Astrocyte (in vitro differentiated cells and primary cell): ENCODE measurements around the gene DGKH. TPM values are rescaled to one million over a fixed set of nuclear protein-coding genes. Genes with fewer than 3 reads are reported as not detected.
"Not testable (repeated sequence)": the region's sequence is repeated elsewhere in the genome, so short reads cannot be mapped to it uniquely, and the experiment has no call there.

ENCODE experiments used
- DNase-seq: peaks from one replicate; pipeline ENCODE4 v3.0.0-alpha.2; 2010; ENCODE audit warnings: low read depth
- FAIRE-seq: peaks from 2 replicates; lab custom pipeline; 2011; peaks lifted over from hg19 to GRCh38; lab: Jason Lieb, UNC
- H2AFZ ChIP-seq: 2 replicates; pipeline ENCODE4 v1.6.0; 2012; ENCODE audit warnings: low read depth, low read length, inconsistent platforms
- H3K27ac ChIP-seq: 2 replicates; pipeline ENCODE4 v1.5.1; 2011; ENCODE audit warnings: low read depth, low read length, inconsistent platforms
- H3K27me3 ChIP-seq: 2 replicates; pipeline ENCODE4 v1.6.0; 2011; ENCODE audit warnings: low read length, inconsistent platforms; ENCODE audit not compliant: insufficient read depth
- H3K36me3 ChIP-seq: 2 replicates; pipeline ENCODE4 v1.5.1; 2011; ENCODE audit warnings: low read length, inconsistent platforms; ENCODE audit not compliant: insufficient read depth
- H3K4me1 ChIP-seq: 2 replicates; pipeline ENCODE4 v1.5.1; 2011; ENCODE audit warnings: low read length, inconsistent platforms; ENCODE audit not compliant: insufficient read depth
- H3K4me2 ChIP-seq: 2 replicates; pipeline ENCODE4 v1.6.0; 2012; ENCODE audit warnings: low read length, inconsistent platforms
- H3K4me3 ChIP-seq: 2 replicates; pipeline ENCODE4 v1.5.1; 2011; ENCODE audit warnings: low read depth, mild to moderate bottlenecking, low read length, inconsistent platforms; ENCODE audit not compliant: insufficient read depth
- H3K79me2 ChIP-seq: 2 replicates; pipeline ENCODE4 v1.6.0; 2012; ENCODE audit warnings: mild to moderate bottlenecking, low read length, inconsistent platforms; ENCODE audit not compliant: insufficient read depth
- H3K9ac ChIP-seq: 2 replicates; pipeline ENCODE4 v1.6.0; 2012; ENCODE audit warnings: mild to moderate bottlenecking, low read length, inconsistent platforms
- H3K9me3 ChIP-seq: 2 replicates; pipeline ENCODE4 v1.5.1; 2012; ENCODE audit warnings: low read depth, mild to moderate bottlenecking, low read length, inconsistent platforms; ENCODE audit not compliant: insufficient read depth
- H4K20me1 ChIP-seq: 2 replicates; pipeline ENCODE4 v1.6.0; 2012; ENCODE audit warnings: low read length, inconsistent platforms; ENCODE audit not compliant: insufficient read depth
- H3K27ac Mint-ChIP-seq: one replicate; pipeline ENCODE4 v1.8.0; 2021; ENCODE audit warnings: mild to moderate bottlenecking, mixed read lengths; ENCODE audit not compliant: unreplicated experiment
- H3K27me3 Mint-ChIP-seq: one replicate; pipeline ENCODE4 v1.8.0; 2021; ENCODE audit warnings: low read depth, mixed read lengths; ENCODE audit not compliant: unreplicated experiment
- H3K36me3 Mint-ChIP-seq: one replicate; pipeline ENCODE4 v1.8.0; 2021; ENCODE audit warnings: low read depth, mixed read lengths; ENCODE audit not compliant: unreplicated experiment
- H3K4me1 Mint-ChIP-seq: one replicate; pipeline ENCODE4 v1.8.0; 2021; ENCODE audit warnings: low read depth, mixed read lengths; ENCODE audit not compliant: unreplicated experiment
- H3K4me3 Mint-ChIP-seq: one replicate; pipeline ENCODE4 v1.8.0; 2021; ENCODE audit warnings: mild to moderate bottlenecking, moderate library complexity, mixed read lengths; ENCODE audit not compliant: unreplicated experiment
- H3K9me3 Mint-ChIP-seq: one replicate; pipeline ENCODE4 v1.8.0; 2021; ENCODE audit warnings: mild to moderate bottlenecking, mixed read lengths; ENCODE audit not compliant: unreplicated experiment
- EZH2 ChIP-seq: IDR thresholded peaks from 2 replicates; pipeline ENCODE4 v1.6.1; 2012; ENCODE audit warnings: mild to moderate bottlenecking, low read length, inconsistent platforms; ENCODE audit not compliant: insufficient read depth
- total RNA-seq: library from RNA; stranded (reverse); gene quantifications from 2 replicates; pipeline ENCODE4 v1.2.1, GENCODE V29; 2021
- TF ChIP-seq, protein P1 (sequence below): IDR thresholded peaks from 2 replicates; pipeline ENCODE4 v1.5.1; 2011; ENCODE audit warnings: low read depth, mild to moderate bottlenecking, inconsistent platforms, low read length, moderate library complexity; ENCODE audit not compliant: insufficient read depth

The DGKH gene
- total RNA-seq, 1 donor from 2014 or later = 16.4 TPM

DNA sequence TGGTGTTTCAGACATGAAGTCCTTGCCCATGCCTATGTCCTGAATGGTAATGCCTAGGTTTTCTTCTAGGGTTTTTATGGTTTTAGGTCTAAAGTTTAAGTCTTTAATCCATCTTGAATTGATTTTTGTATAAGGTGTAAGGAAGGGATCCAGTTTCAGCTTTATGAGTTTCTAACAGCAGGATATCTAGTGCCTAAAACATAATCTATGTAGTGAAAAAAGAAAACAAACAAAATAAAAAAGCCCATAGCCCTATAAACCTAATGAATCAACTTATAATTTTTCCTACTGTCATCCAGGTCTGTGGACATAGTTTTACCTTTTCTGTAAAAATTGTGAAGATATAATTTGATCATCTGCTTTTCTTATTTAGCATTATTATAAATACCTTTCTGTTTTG, 115.5 kb downstream of the DGKH start:
- not testable (repeated sequence) for H3K9me3 Mint-ChIP-seq, H3K79me2 ChIP-seq, FAIRE-seq, H2AFZ ChIP-seq, H3K4me3 ChIP-seq, H3K4me1 Mint-ChIP-seq, H3K27me3 Mint-ChIP-seq, H3K4me3 Mint-ChIP-seq, DNase-seq, H3K4me1 ChIP-seq, H3K27me3 ChIP-seq, H3K27ac Mint-ChIP-seq, H3K4me2 ChIP-seq, H3K27ac ChIP-seq, H3K9me3 ChIP-seq, H3K9ac ChIP-seq, H4K20me1 ChIP-seq
- H3K36me3 Mint-ChIP-seq = peaks cover 12% of the 10 kb centered on the region
- H3K36me3 ChIP-seq = peaks cover 22% of the 10 kb centered on the region

DNA sequence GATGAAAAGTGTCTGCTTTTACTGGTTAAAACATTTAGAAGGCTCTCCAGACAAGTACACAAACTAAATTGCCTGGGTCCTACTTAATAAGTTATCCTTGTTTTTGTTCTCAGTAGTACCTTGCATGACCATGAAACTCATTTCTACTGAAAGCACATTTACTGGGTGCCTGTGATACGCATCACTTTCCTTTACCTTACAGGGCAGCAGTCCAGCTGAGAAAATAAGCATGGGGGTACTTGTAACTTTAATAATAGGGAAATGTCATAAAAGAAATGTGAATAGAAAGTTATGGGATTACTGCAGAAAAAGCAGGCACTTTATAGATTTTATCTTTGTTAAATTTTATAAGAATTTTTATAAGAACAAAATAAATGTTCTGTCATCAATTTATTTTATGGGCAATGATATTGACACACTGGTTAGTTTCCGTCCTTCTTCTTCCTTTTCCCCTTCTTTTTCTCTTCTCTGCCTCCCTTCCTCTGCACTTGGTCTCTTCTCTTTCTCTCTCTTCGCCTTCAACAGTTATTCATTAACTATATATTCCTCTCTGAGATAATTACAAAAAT, 116.2 kb downstream of the DGKH start:
- Histone ChIP-seq H3K4me3 (no peak overlapping the region), H3K9me3 (no peaks in the 10 kb centered on the region), H3K4me2 (no peak overlapping the region), H3K36me3 (peaks cover 18% of the 10 kb centered on the region), H2AFZ (no peak overlapping the region), H3K4me1 (no peaks in the 10 kb centered on the region), H3K27ac (no peak overlapping the region), H4K20me1 (no peaks in the 10 kb centered on the region), H3K9ac (no peak overlapping the region), H3K27me3 (no peaks in the 10 kb centered on the region), H3K79me2 (no peaks in the 10 kb centered on the region)
- no peak for FAIRE-seq
- TF ChIP-seq, protein P1, sequence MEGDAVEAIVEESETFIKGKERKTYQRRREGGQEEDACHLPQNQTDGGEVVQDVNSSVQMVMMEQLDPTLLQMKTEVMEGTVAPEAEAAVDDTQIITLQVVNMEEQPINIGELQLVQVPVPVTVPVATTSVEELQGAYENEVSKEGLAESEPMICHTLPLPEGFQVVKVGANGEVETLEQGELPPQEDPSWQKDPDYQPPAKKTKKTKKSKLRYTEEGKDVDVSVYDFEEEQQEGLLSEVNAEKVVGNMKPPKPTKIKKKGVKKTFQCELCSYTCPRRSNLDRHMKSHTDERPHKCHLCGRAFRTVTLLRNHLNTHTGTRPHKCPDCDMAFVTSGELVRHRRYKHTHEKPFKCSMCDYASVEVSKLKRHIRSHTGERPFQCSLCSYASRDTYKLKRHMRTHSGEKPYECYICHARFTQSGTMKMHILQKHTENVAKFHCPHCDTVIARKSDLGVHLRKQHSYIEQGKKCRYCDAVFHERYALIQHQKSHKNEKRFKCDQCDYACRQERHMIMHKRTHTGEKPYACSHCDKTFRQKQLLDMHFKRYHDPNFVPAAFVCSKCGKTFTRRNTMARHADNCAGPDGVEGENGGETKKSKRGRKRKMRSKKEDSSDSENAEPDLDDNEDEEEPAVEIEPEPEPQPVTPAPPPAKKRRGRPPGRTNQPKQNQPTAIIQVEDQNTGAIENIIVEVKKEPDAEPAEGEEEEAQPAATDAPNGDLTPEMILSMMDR = no peak
- TF ChIP-seq EZH2 = no peak
- H3K4me3 Mint-ChIP-seq = no peak overlapping the region
- H3K36me3 Mint-ChIP-seq = peaks cover 16% of the 10 kb centered on the region
- no peak for DNase-seq
- H3K9me3 Mint-ChIP-seq = no peaks in the 10 kb centered on the region
- H3K27me3 Mint-ChIP-seq = no peaks in the 10 kb centered on the region
- H3K27ac Mint-ChIP-seq = no peak overlapping the region
- H3K4me1 Mint-ChIP-seq = no peaks in the 10 kb centered on the region

DNA sequence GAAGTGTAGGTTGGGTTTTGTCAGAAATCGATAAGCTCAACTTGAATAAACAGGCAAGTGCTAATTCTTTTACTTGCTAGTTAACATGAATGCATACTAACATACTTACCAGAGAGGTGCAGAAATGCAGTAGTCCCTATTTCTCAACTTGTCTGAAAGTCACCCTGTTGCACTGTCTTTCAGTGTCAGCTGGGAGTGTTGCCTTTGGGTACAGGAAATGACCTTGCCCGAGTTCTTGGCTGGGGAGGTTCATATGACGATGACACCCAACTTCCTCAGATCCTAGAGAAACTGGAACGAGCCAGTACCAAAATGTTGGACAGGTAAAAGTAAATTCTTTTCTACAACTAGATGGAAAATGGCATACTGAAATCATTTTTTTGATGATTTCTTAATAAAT, 120.0 kb downstream of the DGKH start:
- H3K36me3 ChIP-seq = peaks cover 9% of the 10 kb centered on the region
- Mint-ChIP-seq H3K4me1 (no peaks in the 10 kb centered on the region), H3K36me3 (peaks cover 11% of the 10 kb centered on the region), H3K27me3 (no peaks in the 10 kb centered on the region), H3K4me3 (no peak overlapping the region), H3K27ac (no peak overlapping the region), H3K9me3 (no peaks in the 10 kb centered on the region)
- no peak overlapping the region for H3K4me3 ChIP-seq
- H3K4me1 ChIP-seq = no peaks in the 10 kb centered on the region
- H3K27me3 ChIP-seq = no peaks in the 10 kb centered on the region
- H3K27ac ChIP-seq = no peak overlapping the region
- TF ChIP-seq EZH2 = no peak
- TF ChIP-seq, protein P1 = no peak
- DNase-seq (no peak), FAIRE-seq (no peak)
- no peak overlapping the region for H2AFZ ChIP-seq
- H3K9ac ChIP-seq = no peak overlapping the region
- no peaks in the 10 kb centered on the region for H4K20me1 ChIP-seq
- no peaks in the 10 kb centered on the region for H3K79me2 ChIP-seq
- no peak overlapping the region for H3K4me2 ChIP-seq
- no peaks in the 10 kb centered on the region for H3K9me3 ChIP-seq
